H9 (cell line): ENCODE data around the gene PCDHGB2. TPM values are rescaled to one million over a fixed set of nuclear protein-coding genes. Genes with fewer than 3 reads are reported as not detected.

Source experiments
- DNase-seq: peaks from one replicate; pipeline ENCODE4 v3.0.0-alpha.2; 2017
- H2AFZ ChIP-seq: one replicate; pipeline ENCODE4 v1.6.1; 2013; ENCODE audit warnings: mild to moderate bottlenecking, low read length, control low read depth, moderate library complexity
- H2AK5ac ChIP-seq: 2 replicates; pipeline ENCODE4 v1.6.1; 2013; ENCODE audit warnings: low read length, control low read depth, mixed read lengths; ENCODE audit not compliant: insufficient read length
- H2BK120ac ChIP-seq: one replicate; pipeline ENCODE4 v1.6.1; 2013; ENCODE audit warnings: low read depth, mild to moderate bottlenecking, low read length, control low read depth, inconsistent platforms; ENCODE audit not compliant: poor library complexity, severe bottlenecking
- H2BK12ac ChIP-seq: 2 replicates; pipeline ENCODE4 v1.6.1; 2013; ENCODE audit warnings: low read length, control low read depth, mixed read lengths, low read depth; ENCODE audit not compliant: insufficient read length
- H2BK15ac ChIP-seq: 2 replicates; pipeline ENCODE4 v1.6.1; 2013; ENCODE audit warnings: low read depth, low read length, control low read depth
- H2BK20ac ChIP-seq: one replicate; pipeline ENCODE4 v1.6.1; 2013; ENCODE audit warnings: low read depth, mild to moderate bottlenecking, low read length, control low read depth, inconsistent platforms; ENCODE audit not compliant: poor library complexity, severe bottlenecking
- H2BK5ac ChIP-seq: 2 replicates; pipeline ENCODE4 v1.6.1; 2013; ENCODE audit warnings: low read length, control low read depth, mixed read lengths; ENCODE audit not compliant: insufficient read length
- H3K14ac ChIP-seq: 2 replicates; pipeline ENCODE4 v1.6.1; 2013; ENCODE audit warnings: low read length, control low read depth; ENCODE audit not compliant: insufficient read depth
- H3K18ac ChIP-seq: 2 replicates; pipeline ENCODE4 v1.6.1; 2013; ENCODE audit warnings: low read depth, mild to moderate bottlenecking, mixed read lengths, low read length, control low read depth; ENCODE audit not compliant: insufficient read length
- H3K23ac ChIP-seq: 2 replicates; pipeline ENCODE4 v1.6.1; 2013; ENCODE audit warnings: low read length, control low read depth, mixed read lengths, low read depth; ENCODE audit not compliant: insufficient read length
- H3K23me2 ChIP-seq: 2 replicates; pipeline ENCODE4 v1.6.1; 2013; ENCODE audit warnings: low read depth, mild to moderate bottlenecking, mixed read lengths, low read length, control low read depth; ENCODE audit not compliant: insufficient read length, poor library complexity, severe bottlenecking
- H3K27ac ChIP-seq: 2 replicates; pipeline ENCODE4 v1.5.1; 2013; ENCODE audit warnings: low read length, control low read depth, mixed read lengths, low read depth; ENCODE audit not compliant: insufficient read length
- H3K27me3 ChIP-seq: 2 replicates; pipeline ENCODE4 v1.6.1; 2013; ENCODE audit warnings: low read length, control low read depth, inconsistent platforms; ENCODE audit not compliant: insufficient read depth
- H3K4ac ChIP-seq: 2 replicates; pipeline ENCODE4 v1.6.1; 2013; ENCODE audit warnings: low read depth, mild to moderate bottlenecking, control low read depth, inconsistent platforms, low read length, moderate library complexity
- H3K4me1 ChIP-seq: 2 replicates; pipeline ENCODE4 v1.6.1; 2013; ENCODE audit warnings: low read length, control low read depth, inconsistent platforms; ENCODE audit not compliant: insufficient read depth
- H3K4me2 ChIP-seq: 2 replicates; pipeline ENCODE4 v1.6.1; 2013; ENCODE audit warnings: low read length, control low read depth, mixed read lengths; ENCODE audit not compliant: insufficient read length, insufficient read depth
- H3K56ac ChIP-seq: 2 replicates; pipeline ENCODE4 v1.6.1; 2013; ENCODE audit warnings: low read depth, mild to moderate bottlenecking, mixed read lengths, low read length, control low read depth; ENCODE audit not compliant: insufficient read length
- H3K79me1 ChIP-seq: 2 replicates; pipeline ENCODE4 v1.6.1; 2013; ENCODE audit warnings: low read depth, mild to moderate bottlenecking, moderate library complexity, low read length, control low read depth, inconsistent platforms; ENCODE audit not compliant: insufficient read depth, poor library complexity, severe bottlenecking
- H3K79me2 ChIP-seq: 2 replicates; pipeline ENCODE4 v1.6.1; 2013; ENCODE audit warnings: low read length, control low read depth, inconsistent platforms; ENCODE audit not compliant: insufficient read depth
- H3K9ac ChIP-seq: 2 replicates; pipeline ENCODE4 v1.6.1; 2013; ENCODE audit warnings: low read length, control low read depth, mixed read lengths; ENCODE audit not compliant: insufficient read length; ENCODE audit errors: extremely low read depth
- H3K9me3 ChIP-seq: one replicate; pipeline ENCODE4 v1.6.1; 2013; ENCODE audit warnings: low read depth, low read length, inconsistent platforms; ENCODE audit not compliant: control insufficient read depth
- H3T11ph ChIP-seq: one replicate; pipeline ENCODE4 v1.6.1; 2013; ENCODE audit warnings: mild to moderate bottlenecking, low read length, control low read depth, inconsistent platforms
- H4K20me1 ChIP-seq: one replicate; pipeline ENCODE4 v1.6.1; 2013; ENCODE audit not compliant: control insufficient read depth, insufficient read length, insufficient read depth
- H4K5ac ChIP-seq: 2 replicates; pipeline ENCODE4 v1.6.1; 2013; ENCODE audit warnings: low read depth, mild to moderate bottlenecking, mixed read lengths, low read length, control low read depth; ENCODE audit not compliant: insufficient read length
- H4K8ac ChIP-seq: replicated peaks from 2 replicates; pipeline ENCODE4 v1.6.1; 2013; ENCODE audit warnings: low read length, control low read depth, mixed read lengths, low read depth; ENCODE audit not compliant: insufficient read length
- H4K91ac ChIP-seq: 2 replicates; pipeline ENCODE4 v1.6.1; 2013; ENCODE audit warnings: low read depth, mild to moderate bottlenecking, moderate library complexity, mixed read lengths, low read length, control low read depth; ENCODE audit not compliant: insufficient read length
- H3K27ac Mint-ChIP-seq, 3 experiments: 2 replicates in 2 of 3; 3 replicates in 1 of 3; pipeline ENCODE4 v1.8.0; 2020 to 2021; ENCODE audit warnings: mixed read lengths in 3 of 3, mild to moderate bottlenecking in 1 of 3, moderate library complexity in 1 of 3
- H3K27me3 Mint-ChIP-seq: 2 replicates; pipeline ENCODE4 v1.8.0; 2021; ENCODE audit warnings: low read depth, mild to moderate bottlenecking, moderate library complexity, mixed read lengths
- H3K36me3 Mint-ChIP-seq, 3 experiments: 2 replicates in 2 of 3; 3 replicates in 1 of 3; pipeline ENCODE4 v1.8.0; 2020 to 2021; ENCODE audit warnings: low read depth in 3 of 3, mixed read lengths in 3 of 3; ENCODE audit not compliant: insufficient read depth in 1 of 3
- H3K4me1 Mint-ChIP-seq, 2 experiments: 2 replicates each; pipeline ENCODE4 v1.8.0; 2020; ENCODE audit warnings: mixed read lengths in 2 of 2
- H3K4me3 Mint-ChIP-seq, 2 experiments: 2 replicates in 1 of 2; 3 replicates in 1 of 2; pipeline ENCODE4 v1.8.0; 2020 to 2021; ENCODE audit warnings: mild to moderate bottlenecking in 2 of 2, mixed read lengths in 2 of 2, moderate library complexity in 1 of 2
- H3K9me3 Mint-ChIP-seq, 2 experiments: 2 replicates in 1 of 2; 3 replicates in 1 of 2; pipeline ENCODE4 v1.8.0; 2020; ENCODE audit warnings: mild to moderate bottlenecking in 2 of 2, mixed read lengths in 2 of 2, moderate library complexity in 1 of 2
- WGBS: extraction: QIAGEN DNeasy Blood & Tissue Kit; methylation state at CpG from one replicate; pipeline ENCODE4 v1.1.7; 2013; ENCODE audit warnings: missing lambda C conversion rate, low lambda C conversion rate, mixed read lengths; ENCODE audit not compliant: insufficient read length; ENCODE audit errors: extremely low coverage; 5-methylcytosine and 5-hydroxymethylcytosine counted together
- total RNA-seq: library from RNA; stranded (reverse); gene quantifications from 2 replicates; pipeline ENCODE4 v1.2.1, GENCODE V29; 2021
- TF ChIP-seq, protein P1 (sequence below): fragments of 200-600 bp; sonication (generic); conservative IDR thresholded peaks from 3 replicates; pipeline ENCODE4 v1.8.0; 2021; ENCODE audit warnings: antibody characterized with exemption, mild to moderate bottlenecking

PCDHGB2 gene
- total RNA-seq, 1 experiment from 2014 or later: 3.8 TPM

DNA sequence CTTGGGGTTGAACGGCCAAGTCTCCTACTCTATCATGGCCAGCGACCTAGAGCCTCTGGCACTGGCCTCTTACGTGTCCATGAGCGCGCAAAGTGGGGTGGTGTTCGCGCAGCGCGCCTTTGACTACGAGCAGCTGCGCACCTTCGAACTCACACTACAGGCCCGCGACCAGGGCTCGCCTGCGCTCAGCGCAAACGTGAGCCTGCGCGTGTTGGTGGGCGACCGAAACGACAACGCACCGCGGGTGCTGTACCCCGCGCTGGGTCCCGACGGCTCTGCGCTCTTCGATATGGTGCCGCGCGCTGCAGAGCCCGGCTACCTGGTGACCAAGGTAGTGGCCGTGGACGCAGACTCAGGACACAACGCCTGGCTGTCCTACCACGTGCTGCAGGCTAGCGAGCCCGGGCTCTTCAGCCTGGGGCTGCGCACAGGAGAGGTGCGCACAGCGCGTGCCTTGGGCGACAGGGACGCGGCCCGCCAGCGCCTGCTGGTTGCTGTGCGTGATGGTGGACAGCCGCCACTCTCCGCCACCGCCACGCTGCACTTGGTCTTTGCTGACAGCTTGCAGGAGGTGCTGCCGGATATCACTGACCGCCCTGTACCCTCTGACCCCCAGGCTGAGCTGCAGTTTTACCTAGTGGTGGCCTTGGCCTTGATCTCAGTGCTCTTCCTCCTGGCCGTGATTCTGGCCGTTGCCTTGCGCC lies 39.9 kb downstream of the PCDHGB2 start:
- no peak overlapping the region for H4K8ac ChIP-seq
- no peaks in the 10 kb centered on the region for H3K23me2 ChIP-seq
- no peak overlapping the region for H2AK5ac ChIP-seq
- no peaks in the 10 kb centered on the region for H3K79me2 ChIP-seq
- H4K5ac ChIP-seq: no peak overlapping the region
- Mint-ChIP-seq H3K4me1 (no peaks in the 10 kb centered on the region), H3K9me3 (peaks cover 47 to 70% of the 10 kb centered on the region in 2 experiments), H3K27ac (no peak overlapping the region), H3K36me3 (peaks cover 19 to 44% (median 38%) of the 10 kb centered on the region in 3 experiments), H3K4me3 (no peak overlapping the region), H3K27me3 (no peaks in the 10 kb centered on the region)
- no peaks in the 10 kb centered on the region for H3K4me1 ChIP-seq
- no peak overlapping the region for H3K9ac ChIP-seq
- no peaks in the 10 kb centered on the region for H3K27me3 ChIP-seq
- no CpG with 5 or more reads among the region's 61 CpGs for WGBS
- H4K20me1 ChIP-seq: no peaks in the 10 kb centered on the region
- H3K14ac ChIP-seq: no peak overlapping the region
- TF ChIP-seq, protein P1, sequence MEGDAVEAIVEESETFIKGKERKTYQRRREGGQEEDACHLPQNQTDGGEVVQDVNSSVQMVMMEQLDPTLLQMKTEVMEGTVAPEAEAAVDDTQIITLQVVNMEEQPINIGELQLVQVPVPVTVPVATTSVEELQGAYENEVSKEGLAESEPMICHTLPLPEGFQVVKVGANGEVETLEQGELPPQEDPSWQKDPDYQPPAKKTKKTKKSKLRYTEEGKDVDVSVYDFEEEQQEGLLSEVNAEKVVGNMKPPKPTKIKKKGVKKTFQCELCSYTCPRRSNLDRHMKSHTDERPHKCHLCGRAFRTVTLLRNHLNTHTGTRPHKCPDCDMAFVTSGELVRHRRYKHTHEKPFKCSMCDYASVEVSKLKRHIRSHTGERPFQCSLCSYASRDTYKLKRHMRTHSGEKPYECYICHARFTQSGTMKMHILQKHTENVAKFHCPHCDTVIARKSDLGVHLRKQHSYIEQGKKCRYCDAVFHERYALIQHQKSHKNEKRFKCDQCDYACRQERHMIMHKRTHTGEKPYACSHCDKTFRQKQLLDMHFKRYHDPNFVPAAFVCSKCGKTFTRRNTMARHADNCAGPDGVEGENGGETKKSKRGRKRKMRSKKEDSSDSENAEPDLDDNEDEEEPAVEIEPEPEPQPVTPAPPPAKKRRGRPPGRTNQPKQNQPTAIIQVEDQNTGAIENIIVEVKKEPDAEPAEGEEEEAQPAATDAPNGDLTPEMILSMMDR: no peak
- H2BK5ac ChIP-seq: no peak overlapping the region
- H3K56ac ChIP-seq: no peak overlapping the region
- H3K23ac ChIP-seq: no peak overlapping the region
- no peak overlapping the region for H2BK12ac ChIP-seq
- no peak overlapping the region for H2AFZ ChIP-seq
- H4K91ac ChIP-seq: no peak overlapping the region
- H2BK120ac ChIP-seq: no peak overlapping the region
- no peak overlapping the region for H2BK15ac ChIP-seq
- no peak overlapping the region for H3K27ac ChIP-seq
- H3K18ac ChIP-seq: no peak overlapping the region
- H3K79me1 ChIP-seq: no peaks in the 10 kb centered on the region
- no peak for DNase-seq
- H3K9me3 ChIP-seq: peaks cover 34% of the 10 kb centered on the region
- H3K4me2 ChIP-seq: no peak overlapping the region
- no peak overlapping the region for H3K4ac ChIP-seq
- no peak overlapping the region for H2BK20ac ChIP-seq
- H3T11ph ChIP-seq: no peak overlapping the region
